Trophoblast cell (in vitro differentiated cells and primary cell): ENCODE data around the gene ADAM15.

Experiments
- DNase-seq, 2 donors: peaks; one replicate each; pipeline ENCODE4 v3.0.0-alpha.2; 2016
- H2AFZ ChIP-seq: 2 replicates; pipeline ENCODE4 v1.6.1; 2013; ENCODE audit warnings: low read length, moderate library complexity, mild to moderate bottlenecking; ENCODE audit not compliant: insufficient read depth, poor library complexity
- H2AK5ac ChIP-seq: 2 replicates; pipeline ENCODE4 v1.6.1; 2013; ENCODE audit warnings: mild to moderate bottlenecking, low read length
- H2BK120ac ChIP-seq: 2 replicates; pipeline ENCODE4 v1.6.1; 2013; ENCODE audit warnings: low read length, mild to moderate bottlenecking, moderate library complexity; ENCODE audit not compliant: insufficient read depth, poor library complexity
- H2BK12ac ChIP-seq: 2 replicates; pipeline ENCODE4 v1.6.1; 2013; ENCODE audit warnings: mild to moderate bottlenecking, low read length, moderate library complexity
- H2BK5ac ChIP-seq: 2 replicates; pipeline ENCODE4 v1.6.1; 2013; ENCODE audit warnings: low read length, low read depth, moderate library complexity, mild to moderate bottlenecking; ENCODE audit not compliant: poor library complexity
- H3K14ac ChIP-seq: 2 replicates; pipeline ENCODE4 v1.6.1; 2013; ENCODE audit warnings: mild to moderate bottlenecking, low read length
- H3K18ac ChIP-seq: 2 replicates; pipeline ENCODE4 v1.6.1; 2013; ENCODE audit warnings: mild to moderate bottlenecking, low read length
- H3K23ac ChIP-seq: 2 replicates; pipeline ENCODE4 v1.6.1; 2013; ENCODE audit warnings: low read length
- H3K27ac ChIP-seq: 2 replicates; pipeline ENCODE4 v1.5.1; 2013; ENCODE audit warnings: low read depth, mild to moderate bottlenecking, inconsistent platforms, low read length, moderate library complexity
- H3K27me3 ChIP-seq: 2 replicates; pipeline ENCODE4 v1.6.1; 2013; ENCODE audit warnings: inconsistent platforms, mild to moderate bottlenecking, low read length, moderate library complexity; ENCODE audit not compliant: insufficient read depth
- H3K36me3 ChIP-seq, 2 experiments: 1 replicate in 1 of 2; 2 replicates in 1 of 2; pipeline ENCODE4 v1.6.1; 2013; ENCODE audit warnings: low read length in 2 of 2, mild to moderate bottlenecking in 2 of 2, moderate library complexity in 1 of 2; ENCODE audit not compliant: insufficient read depth in 2 of 2, control insufficient read depth in 1 of 2
- H3K4ac ChIP-seq: 2 replicates; pipeline ENCODE4 v1.6.1; 2013; ENCODE audit warnings: low read depth, mild to moderate bottlenecking, low read length, moderate library complexity
- H3K4me1 ChIP-seq, 2 experiments: 1 replicate in 1 of 2; 2 replicates in 1 of 2; pipeline ENCODE4 v1.6.1; 2013; ENCODE audit warnings: low read length in 2 of 2, mild to moderate bottlenecking in 2 of 2, moderate library complexity in 1 of 2; ENCODE audit not compliant: insufficient read depth in 2 of 2, control insufficient read depth in 1 of 2
- H3K4me2 ChIP-seq: 2 replicates; pipeline ENCODE4 v1.6.1; 2013; ENCODE audit warnings: inconsistent platforms, mild to moderate bottlenecking, low read length, moderate library complexity
- H3K4me3 ChIP-seq: 2 replicates; pipeline ENCODE4 v1.5.1; 2013; ENCODE audit warnings: mild to moderate bottlenecking, low read depth, low read length, inconsistent platforms
- H3K79me1 ChIP-seq: one replicate; pipeline ENCODE4 v1.6.1; 2013; ENCODE audit warnings: low read length
- H3K79me2 ChIP-seq: 2 replicates; pipeline ENCODE4 v1.6.1; 2013; ENCODE audit warnings: low read length, mild to moderate bottlenecking; ENCODE audit not compliant: control insufficient read depth, insufficient read depth, poor library complexity
- H3K9ac ChIP-seq: 2 replicates; pipeline ENCODE4 v1.6.1; 2013; ENCODE audit warnings: mild to moderate bottlenecking, low read length
- H3K9me3 ChIP-seq: 2 replicates; pipeline ENCODE4 v1.6.1; 2013; ENCODE audit warnings: low read depth, mild to moderate bottlenecking, control low read depth, inconsistent platforms, low read length; ENCODE audit not compliant: insufficient read depth
- H4K12ac ChIP-seq: 2 replicates; pipeline ENCODE4 v1.6.1; 2013; ENCODE audit warnings: low read depth, mild to moderate bottlenecking, low read length, moderate library complexity
- H4K8ac ChIP-seq: 2 replicates; pipeline ENCODE4 v1.6.1; 2013; ENCODE audit warnings: low read depth, mild to moderate bottlenecking, low read length, moderate library complexity
- H4K91ac ChIP-seq: one replicate; pipeline ENCODE4 v1.6.1; 2013; ENCODE audit warnings: low read depth, mild to moderate bottlenecking, low read length, moderate library complexity
- WGBS: extraction: QIAGEN DNeasy Blood & Tissue Kit; methylation state at CpG from one replicate; pipeline ENCODE4 v1.1.7; 2013; ENCODE audit warnings: missing lambda C conversion rate; ENCODE audit not compliant: insufficient read length, insufficient coverage; ENCODE audit errors: extremely low coverage; 5-methylcytosine and 5-hydroxymethylcytosine counted together

The ADAM15 gene

GRCh38 chr1:155093911-155094621, 43.0 kb downstream of the ADAM15 start:
- no peak overlapping the region for H2AK5ac ChIP-seq
- no peak overlapping the region for H3K27ac ChIP-seq
- WGBS, result no CpG with 5 or more reads among the region's 13 CpGs
- no peak overlapping the region for H3K4me2 ChIP-seq
- no peak overlapping the region for H2BK120ac ChIP-seq
- H3K23ac ChIP-seq, result no peak overlapping the region
- H3K27me3 ChIP-seq, result no peaks in the 10 kb centered on the region
- no peaks in the 10 kb centered on the region for H3K36me3 ChIP-seq
- no peak overlapping the region for H4K91ac ChIP-seq
- peaks cover 3 to 8% of the 10 kb centered on the region in 2 experiments for H3K4me1 ChIP-seq
- no peak overlapping the region for H3K4me3 ChIP-seq
- H3K18ac ChIP-seq, result no peak overlapping the region
- H2BK5ac ChIP-seq, result no peak overlapping the region
- H4K12ac ChIP-seq, result no peak overlapping the region
- H2AFZ ChIP-seq, result no peak overlapping the region
- H3K4ac ChIP-seq, result no peak overlapping the region
- no peak overlapping the region for H3K9ac ChIP-seq
- H3K9me3 ChIP-seq, result peaks cover 2% of the 10 kb centered on the region
- no peak overlapping the region for H4K8ac ChIP-seq
- H3K79me1 ChIP-seq, result peaks cover 2% of the 10 kb centered on the region
- peak; percentile 57 to 74 for DNase-seq
- peak overlapping the region; percentile 16 for H3K14ac ChIP-seq
- peak overlapping the region; percentile 9 for H2BK12ac ChIP-seq
- no peaks in the 10 kb centered on the region for H3K79me2 ChIP-seq

GRCh38 chr1:155094622-155094948, 43.5 kb downstream of the ADAM15 start:
- no peak overlapping the region for H3K9ac ChIP-seq
- DNase-seq, result no peak
- H2BK120ac ChIP-seq, result no peak overlapping the region
- H3K9me3 ChIP-seq, result peaks cover 2% of the 10 kb centered on the region
- peaks cover 3 to 8% of the 10 kb centered on the region in 2 experiments for H3K4me1 ChIP-seq
- no peak overlapping the region for H3K23ac ChIP-seq
- no peak overlapping the region for H2AK5ac ChIP-seq
- H3K27ac ChIP-seq, result no peak overlapping the region
- no peaks in the 10 kb centered on the region for H3K79me2 ChIP-seq
- WGBS, result no CpG with 5 or more reads among the region's 2 CpGs
- H3K14ac ChIP-seq, result no peak overlapping the region
- no peak overlapping the region for H3K4me3 ChIP-seq
- H4K91ac ChIP-seq, result no peak overlapping the region
- no peaks in the 10 kb centered on the region for H3K36me3 ChIP-seq
- H4K8ac ChIP-seq, result no peak overlapping the region
- no peak overlapping the region for H3K18ac ChIP-seq
- H2BK12ac ChIP-seq, result no peak overlapping the region
- H3K27me3 ChIP-seq, result no peaks in the 10 kb centered on the region
- H2BK5ac ChIP-seq, result no peak overlapping the region
- peaks cover 2% of the 10 kb centered on the region for H3K79me1 ChIP-seq
- H3K4me2 ChIP-seq, result no peak overlapping the region
- no peak overlapping the region for H3K4ac ChIP-seq
- no peak overlapping the region for H4K12ac ChIP-seq
- no peak overlapping the region for H2AFZ ChIP-seq

- Histone ChIP-seq H3K4me3 (no peak overlapping the region), H3K9ac (no peak overlapping the region), H3K4me2 (no peak overlapping the region), H3K79me1 (no peaks in the 10 kb centered on the region), H3K79me2 (no peaks in the 10 kb centered on the region), H3K9me3 (no peaks in the 10 kb centered on the region), H3K18ac (no peak overlapping the region), H3K4me1 (no peaks in the 10 kb centered on the region), H3K14ac (no peak overlapping the region), H3K4ac (no peak overlapping the region), H3K23ac (no peak overlapping the region), H2BK12ac (no peak overlapping the region), H3K27ac (no peak overlapping the region), H3K27me3 (no peaks in the 10 kb centered on the region), H3K36me3 (no peaks in the 10 kb centered on the region), H4K91ac (no peak overlapping the region), H4K8ac (no peak overlapping the region), H2AK5ac (no peak overlapping the region), H2BK120ac (no peak overlapping the region), H4K12ac (no peak overlapping the region), H2BK5ac (no peak overlapping the region), H2AFZ (no peak overlapping the region)
- no CpG with 5 or more reads among the region's 7 CpGs for WGBS
- DNase-seq, result no peak
Observed at GRCh38 chr1:155099331-155099730, 48.2 kb downstream of the ADAM15 start.

GRCh38 chr1:155103325-155103724, 52.2 kb downstream of the ADAM15 start:
- Histone ChIP-seq H3K27ac (no peak overlapping the region), H3K14ac (no peak overlapping the region), H3K4ac (no peak overlapping the region), H3K18ac (no peak overlapping the region), H2BK120ac (no peak overlapping the region), H3K9me3 (no peaks in the 10 kb centered on the region), H3K4me2 (no peak overlapping the region), H3K79me2 (no peaks in the 10 kb centered on the region), H3K27me3 (no peaks in the 10 kb centered on the region), H2AK5ac (no peak overlapping the region), H4K8ac (no peak overlapping the region), H3K4me1 (peaks cover 0 to 3% of the 10 kb centered on the region in 2 experiments), H4K91ac (no peak overlapping the region), H3K4me3 (no peak overlapping the region), H2BK5ac (no peak overlapping the region), H2BK12ac (no peak overlapping the region), H3K9ac (no peak overlapping the region), H2AFZ (no peak overlapping the region), H3K79me1 (no peaks in the 10 kb centered on the region), H4K12ac (no peak overlapping the region), H3K36me3 (no peaks in the 10 kb centered on the region), H3K23ac (no peak overlapping the region)
- WGBS, result no CpG with 5 or more reads among the region's 9 CpGs
- DNase-seq, result peak; percentile 75 to 77
